ENCODE data around the gene NEURL3. TPM values are rescaled to one million over a fixed set of nuclear protein-coding genes. Genes with fewer than 3 reads are reported as not detected.

The NEURL3 gene
- total RNA-seq, 1 donor from 2014 or later = 0.13 TPM

GRCh38 chr2:96551605-96552314 is 46.6 kb upstream of the NEURL3 start:
- DNase-seq (ENCODE audit: low spot score in 2 of 2, unreplicated experiment in 2 of 2) = peak in 1 of 2 experiments; percentile 13
- TF ChIP-seq CTCF (IDR thresholded peaks at IDR 0.05; ENCODE audit: unreplicated experiment) = no peak
- no peaks in the 10 kb centered on the region for H3K27me3 Mint-ChIP-seq (ENCODE audit: low read depth)
- no peaks in the 10 kb centered on the region for H3K36me3 Mint-ChIP-seq
- no peak overlapping the region for H3K4me3 Mint-ChIP-seq
- H3K4me1 Mint-ChIP-seq = peaks cover 7% of the 10 kb centered on the region
- H3K27ac Mint-ChIP-seq = no peak overlapping the region
- no peaks in the 10 kb centered on the region for H3K9me3 Mint-ChIP-seq

- TF ChIP-seq CTCF (IDR thresholded peaks at IDR 0.05; ENCODE audit: unreplicated experiment) = no peak
- Mint-ChIP-seq H3K36me3 (no peaks in the 10 kb centered on the region), H3K4me1 (peaks cover 7% of the 10 kb centered on the region), H3K4me3 (no peak overlapping the region), H3K9me3 (no peaks in the 10 kb centered on the region), H3K27me3 (ENCODE audit: low read depth) (no peaks in the 10 kb centered on the region), H3K27ac (no peak overlapping the region)
- DNase-seq (ENCODE audit: low spot score in 2 of 2, unreplicated experiment in 2 of 2) = peak; percentile 16
Observed at GRCh38 chr2:96550787-96551604, 45.8 kb upstream of the NEURL3 start.

GRCh38 chr2:96549967-96550786 is 45.0 kb upstream of the NEURL3 start:
- no peak overlapping the region for H3K27ac Mint-ChIP-seq

GRCh38 chr2:96549466-96549785 is 44.3 kb upstream of the NEURL3 start:
- no peak overlapping the region for H3K27ac Mint-ChIP-seq
- peaks cover 2% of the 10 kb centered on the region for H3K36me3 Mint-ChIP-seq
- peaks cover 7% of the 10 kb centered on the region for H3K4me1 Mint-ChIP-seq
- TF ChIP-seq CTCF (IDR thresholded peaks at IDR 0.05; ENCODE audit: unreplicated experiment) = no peak
- H3K4me3 Mint-ChIP-seq = no peak overlapping the region
- H3K27me3 Mint-ChIP-seq (ENCODE audit: low read depth) = no peaks in the 10 kb centered on the region
- peaks cover 5% of the 10 kb centered on the region for H3K9me3 Mint-ChIP-seq
- peak in 1 of 2 experiments; percentile 2 for DNase-seq (ENCODE audit: low spot score in 2 of 2, unreplicated experiment in 2 of 2)

More at GRCh38 chr2:96549967-96550786, 45.0 kb upstream of the NEURL3 start:
- H3K36me3 Mint-ChIP-seq = no peaks in the 10 kb centered on the region
- H3K4me1 Mint-ChIP-seq = peaks cover 7% of the 10 kb centered on the region
- no peak overlapping the region for H3K4me3 Mint-ChIP-seq
- H3K27me3 Mint-ChIP-seq (ENCODE audit: low read depth) = no peaks in the 10 kb centered on the region
- peak; percentile 22 to 31 for DNase-seq (ENCODE audit: low spot score in 2 of 2, unreplicated experiment in 2 of 2)
- no peaks in the 10 kb centered on the region for H3K9me3 Mint-ChIP-seq
- TF ChIP-seq CTCF (IDR thresholded peaks at IDR 0.05; ENCODE audit: unreplicated experiment) = peak; percentile 60

- Mint-ChIP-seq H3K27me3 (ENCODE audit: low read depth) (no peaks in the 10 kb centered on the region), H3K36me3 (peaks cover 2% of the 10 kb centered on the region), H3K4me3 (no peak overlapping the region), H3K27ac (no peak overlapping the region), H3K9me3 (peaks cover 6% of the 10 kb centered on the region), H3K4me1 (peaks cover 7% of the 10 kb centered on the region)
- no peak for TF ChIP-seq CTCF (IDR thresholded peaks at IDR 0.05; ENCODE audit: unreplicated experiment)
- DNase-seq (ENCODE audit: low spot score in 2 of 2, unreplicated experiment in 2 of 2) = peak in 1 of 2 experiments; percentile 9
Observed at GRCh38 chr2:96548558-96549465, 43.7 kb upstream of the NEURL3 start.

All from mesothelial cell of epicardium (in vitro differentiated cells).